Measurements from ENCODE around the gene LZTS3.
"Not testable (repeated sequence)": the region's sequence is repeated elsewhere in the genome, so short reads cannot be mapped to it uniquely, and the experiment has no call there.

LZTS3 gene

DNA sequence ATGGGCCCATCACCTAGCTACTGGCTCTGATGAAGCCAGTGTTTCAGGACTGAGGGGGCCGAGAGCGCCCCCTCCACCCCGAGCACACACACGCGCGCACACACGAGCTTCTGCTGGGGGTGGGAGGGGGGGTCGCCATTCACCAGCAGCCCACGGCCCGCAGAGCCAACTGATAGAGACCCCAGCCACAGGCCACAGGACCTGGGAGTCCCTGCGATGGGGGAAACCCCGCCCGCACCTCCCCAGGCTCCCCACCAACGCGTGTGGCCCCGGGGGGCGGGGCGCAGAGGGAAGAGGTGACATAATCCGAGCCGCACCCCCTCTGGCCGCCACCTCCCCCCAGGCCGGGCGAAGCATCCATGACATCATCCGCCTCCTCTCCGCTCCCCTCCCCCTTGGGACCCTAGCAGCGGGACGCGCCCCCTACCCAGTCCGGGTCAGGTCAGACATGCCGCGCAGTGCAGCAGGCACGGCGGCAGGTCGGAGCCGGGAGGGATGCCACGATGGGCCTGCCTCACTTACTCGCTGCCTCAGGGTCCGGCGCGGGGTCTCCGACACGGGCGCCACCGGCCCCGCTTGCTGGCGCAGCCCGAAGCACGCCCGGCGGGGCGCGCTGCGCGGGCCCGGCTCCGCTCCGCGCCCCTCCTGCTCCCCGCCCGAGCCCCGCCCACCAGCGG lies at the start of gene LZTS3:
Gene LZTS3, minus strand, starts transcription at position 617 of the 677 bp plus-strand sequence. CDS start 6,386 bp downstream, outside the sequence.
- no peak for DNase-seq (ENCODE audit: low read depth, low spot score)

DNA sequence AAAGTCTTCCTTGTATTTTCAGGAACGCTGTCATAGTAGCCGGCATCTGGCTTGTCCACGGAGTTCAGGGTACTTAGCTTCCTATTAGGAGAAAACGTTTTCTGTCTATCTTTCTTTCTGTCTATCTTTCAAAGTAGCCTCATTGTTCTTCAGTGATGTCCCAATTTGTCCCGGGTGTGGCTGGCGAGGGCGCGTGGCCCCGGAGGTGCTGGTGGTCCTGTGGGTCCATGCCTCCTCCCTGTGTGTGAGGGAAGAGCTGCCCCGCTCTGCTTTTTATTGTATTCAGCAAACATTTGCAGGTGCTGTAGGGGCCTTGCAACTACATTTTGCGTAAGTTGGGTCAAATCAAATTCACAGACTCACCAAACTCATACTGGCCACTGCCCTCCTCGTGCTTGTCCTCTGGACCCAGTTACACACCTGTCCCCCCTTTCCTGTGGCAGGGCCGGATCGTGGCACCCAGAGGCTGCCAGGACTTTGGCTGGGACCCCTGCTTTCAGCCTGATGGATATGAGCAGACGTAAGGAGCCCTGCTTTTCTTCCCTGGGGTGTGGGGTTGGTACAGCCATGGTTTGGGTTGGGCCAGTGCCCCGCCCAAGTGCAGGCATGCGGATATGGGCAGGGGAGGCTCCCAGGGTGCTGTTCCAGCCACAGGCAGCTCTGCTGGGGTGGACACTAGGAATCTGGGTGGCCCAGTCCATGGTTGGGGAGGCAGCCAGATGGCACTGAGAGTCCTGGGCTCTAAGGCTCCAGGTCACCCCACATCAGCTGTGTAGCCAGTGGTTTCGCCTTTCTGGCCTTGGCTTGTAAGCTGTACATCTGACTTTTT lies 48.3 kb upstream of the LZTS3 start:
- no peak for DNase-seq (ENCODE audit: low read depth, low spot score)

DNA sequence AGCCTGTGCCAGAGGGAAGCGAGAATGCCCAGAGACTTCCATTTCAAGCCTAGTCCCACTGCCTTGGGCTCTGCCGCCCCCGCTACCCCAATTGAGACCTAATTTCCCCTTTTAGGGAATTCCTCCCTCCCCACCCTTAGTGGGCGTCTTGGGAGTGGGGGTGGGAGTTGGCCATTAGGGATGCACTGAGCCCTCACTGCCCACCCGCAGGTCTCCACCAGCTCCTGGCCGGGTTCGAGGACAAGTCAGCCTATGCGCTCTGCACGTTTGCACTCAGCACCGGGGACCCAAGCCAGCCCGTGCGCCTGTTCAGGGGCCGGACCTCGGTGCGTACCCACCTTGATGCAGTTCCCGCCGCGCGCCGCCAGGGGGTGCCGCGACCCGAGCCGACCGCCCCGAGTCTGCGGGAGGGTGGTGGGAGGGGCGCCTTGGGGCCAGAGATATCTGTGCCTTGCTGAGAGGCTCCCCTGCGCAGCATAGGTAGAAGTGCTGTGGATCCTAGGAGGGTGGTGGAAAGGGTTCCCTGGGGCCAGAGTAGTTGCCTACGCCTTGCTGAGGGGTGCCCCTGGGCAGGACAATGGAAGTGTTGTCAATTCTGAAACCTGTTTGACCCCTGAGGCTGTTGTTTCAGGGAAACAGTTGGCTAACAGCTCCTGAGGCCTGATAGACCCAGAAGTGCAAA lies 45.1 kb upstream of the LZTS3 start:
- DNase-seq (ENCODE audit: low read depth, low spot score), result no peak

DNA sequence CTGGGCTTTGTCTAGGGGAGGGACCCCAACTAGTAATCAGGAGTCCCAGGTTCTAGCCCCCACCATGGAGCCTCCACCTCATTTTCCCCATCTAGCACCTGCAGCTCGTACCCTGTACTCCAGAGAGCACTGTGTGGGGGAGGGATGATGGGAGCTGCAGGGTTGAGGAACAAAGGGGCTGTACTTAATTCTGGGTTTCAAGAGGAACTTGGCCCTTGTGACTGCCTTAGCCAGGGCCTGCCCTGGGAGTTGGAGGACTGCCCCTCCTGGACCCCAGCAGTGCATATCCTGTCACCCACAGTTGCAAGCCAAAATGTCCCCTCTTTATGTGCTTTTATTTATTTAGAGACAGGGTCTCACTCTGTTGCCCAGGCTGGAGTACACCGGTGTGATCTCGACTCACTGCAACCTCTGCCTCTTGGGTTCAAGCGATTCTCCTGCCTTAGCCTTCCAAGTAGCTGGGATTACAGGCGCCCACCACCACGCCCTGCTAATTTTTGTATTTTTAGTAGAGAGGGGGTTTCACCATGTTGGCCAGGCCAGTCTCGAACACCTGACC lies 42.1 kb upstream of the LZTS3 start:
- DNase-seq (ENCODE audit: low read depth, low spot score), result not testable (repeated sequence)

DNA sequence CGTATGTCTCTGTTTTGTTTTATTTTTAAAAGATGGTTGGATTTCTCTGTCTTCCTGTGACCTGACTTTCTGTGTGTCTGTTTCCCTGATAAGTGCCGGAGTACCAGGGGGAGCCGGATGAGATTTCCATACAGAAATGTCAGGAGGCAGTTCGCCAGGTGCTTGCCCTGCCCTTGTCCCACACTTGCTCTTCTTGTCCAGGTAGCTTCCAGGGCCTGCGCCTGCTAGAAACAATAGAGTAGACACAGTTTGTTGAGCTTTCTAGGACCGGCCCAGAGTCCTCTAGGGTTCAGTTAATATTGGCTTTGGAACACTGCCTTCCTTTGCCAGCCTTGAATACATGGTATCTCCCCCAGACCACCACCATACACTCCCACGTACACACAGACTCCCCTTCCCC lies 39.9 kb upstream of the LZTS3 start:
- no peak for DNase-seq (ENCODE audit: low read depth, low spot score)

DNA sequence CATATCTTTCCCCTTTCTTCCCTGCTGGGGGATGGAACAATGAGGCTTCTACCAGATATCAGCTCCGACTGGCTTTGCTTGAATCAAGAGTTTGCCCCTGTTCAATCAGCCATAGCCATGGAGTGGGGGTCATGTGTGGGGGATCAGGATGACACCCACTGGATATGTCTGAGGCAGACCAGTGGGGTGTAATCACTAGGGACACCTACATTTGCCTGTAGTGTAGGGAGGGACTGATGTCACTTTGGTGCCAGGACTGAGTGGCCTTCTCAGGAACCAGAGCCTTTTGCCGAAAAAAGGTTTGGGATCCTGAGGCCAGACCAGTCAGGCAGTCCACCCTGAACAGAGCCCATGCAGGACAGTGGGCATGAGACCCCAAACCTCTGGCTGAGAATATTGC lies 37.0 kb upstream of the LZTS3 start:
- no peak for DNase-seq (ENCODE audit: low read depth, low spot score)

DNA sequence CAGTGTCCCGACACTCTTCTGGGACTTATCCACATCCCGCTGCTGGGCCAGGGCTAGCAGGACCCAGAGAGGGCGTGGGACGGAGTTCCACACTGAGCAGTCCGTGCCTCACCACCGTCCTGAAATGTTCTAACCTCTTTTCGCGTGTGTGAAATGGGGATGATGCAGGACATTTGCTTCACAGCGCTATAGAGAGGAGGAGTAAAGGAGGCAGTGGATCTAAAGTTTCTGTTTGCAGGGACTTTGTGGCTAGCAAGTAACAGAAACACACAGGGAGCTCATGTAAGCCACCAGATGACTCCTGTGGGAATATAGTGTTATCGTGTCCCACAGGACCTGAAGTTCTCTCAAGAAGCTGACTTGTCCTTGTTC lies 36.6 kb upstream of the LZTS3 start:
- no peak for DNase-seq (ENCODE audit: low read depth, low spot score)

DNA sequence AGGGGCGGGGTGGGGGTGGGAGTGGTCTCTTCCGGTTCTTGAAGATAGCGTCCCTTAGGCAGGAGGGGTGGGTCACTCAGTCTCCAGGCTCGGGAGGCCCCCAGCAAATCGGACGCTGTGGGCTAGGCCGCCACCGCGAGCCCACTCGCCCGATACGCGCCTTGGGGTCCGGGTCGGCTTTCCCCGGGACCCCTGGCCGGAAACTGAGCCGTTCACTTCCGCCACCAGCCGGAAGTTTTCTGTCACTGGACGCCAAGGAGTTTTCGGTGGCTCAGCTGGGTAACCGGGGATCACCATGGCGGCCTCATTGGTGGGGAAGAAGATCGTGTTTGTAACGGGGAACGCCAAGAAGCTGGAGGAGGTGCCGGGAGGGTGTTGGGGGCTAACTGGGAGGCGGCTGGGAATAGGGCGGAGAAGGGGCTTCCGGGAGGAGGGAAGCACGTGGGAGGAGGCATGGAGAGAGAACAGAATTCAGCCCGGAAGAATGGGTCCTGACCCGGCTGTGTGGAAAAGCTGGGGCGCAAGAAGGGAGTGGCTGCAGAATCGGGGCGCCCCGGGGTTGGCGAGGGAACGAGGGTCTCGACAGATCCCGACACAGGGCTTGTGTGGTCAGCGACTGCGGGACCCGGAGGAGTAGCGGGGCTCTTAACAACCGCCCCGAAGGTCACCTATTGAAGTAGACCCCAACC lies 36.1 kb upstream of the LZTS3 start, which contains the start of gene ITPA:
Gene ITPA, plus strand, starts transcription at position 242 of the 689 bp plus-strand sequence. Its CDS starts 54 bp downstream, at position 296.
- no peak for DNase-seq (ENCODE audit: low read depth, low spot score)

DNA sequence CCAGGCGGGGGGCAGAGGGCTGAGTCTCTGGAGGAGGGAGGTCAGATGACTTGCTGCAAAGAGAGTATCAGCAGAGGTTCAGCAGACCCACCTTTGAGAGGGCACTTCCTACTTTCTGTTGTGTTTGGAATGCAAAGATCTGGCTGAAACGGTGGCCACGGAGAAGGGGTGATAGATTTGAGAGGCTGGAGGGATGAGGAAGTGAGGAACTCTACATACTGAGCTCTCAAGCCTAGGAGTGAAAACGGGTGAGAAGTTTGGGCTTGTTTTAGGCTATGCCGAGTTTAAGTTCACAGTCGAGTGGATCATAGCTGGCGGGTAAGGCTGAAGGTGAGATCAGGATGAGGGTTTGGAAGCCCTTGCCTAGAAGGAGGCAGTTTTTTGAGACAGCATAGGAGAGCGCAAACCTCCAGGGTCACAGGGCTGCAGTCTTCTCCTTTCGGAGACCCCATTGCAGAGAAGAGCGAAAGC lies 35.5 kb upstream of the LZTS3 start:
- DNase-seq (ENCODE audit: low read depth, low spot score), result no peak

DNA sequence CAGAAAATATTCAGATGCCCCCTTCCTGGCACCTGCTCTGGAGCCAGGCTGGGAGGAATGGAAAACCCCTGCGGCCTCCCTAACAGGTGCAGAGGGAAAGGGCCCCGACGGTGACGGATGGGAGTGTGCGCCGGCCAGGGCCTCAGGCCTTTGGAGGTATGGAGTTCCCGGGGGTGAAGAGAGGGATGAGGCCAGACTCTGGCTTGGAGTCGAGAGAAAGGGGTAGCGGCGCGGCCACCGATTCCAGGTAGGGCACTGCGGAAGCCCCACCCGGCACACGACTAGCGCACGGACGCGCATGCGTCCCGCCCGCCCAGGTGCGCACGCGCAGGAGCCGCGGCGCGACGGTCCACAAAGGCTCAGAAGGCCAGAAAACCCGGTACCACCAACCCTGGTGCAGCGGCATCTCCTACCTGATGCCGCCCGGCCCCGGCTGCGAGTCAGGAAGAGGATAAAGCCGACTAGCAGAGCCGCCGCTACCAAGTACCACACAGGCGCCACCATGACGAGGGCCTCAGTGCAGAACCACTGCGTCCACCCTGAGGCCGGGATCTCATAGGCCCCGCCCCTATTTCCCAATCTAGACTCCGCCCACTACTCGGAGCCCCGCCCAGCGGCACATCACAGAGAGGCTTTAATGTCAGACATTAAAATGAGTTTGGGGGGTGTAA lies 30.9 kb upstream of the LZTS3 start, which contains the start of gene DDRGK1:
Gene DDRGK1, minus strand, starts transcription at position 559 of the 671 bp plus-strand sequence. Its CDS starts 55 bp downstream, at position 504.
- peak; percentile 45 for DNase-seq (ENCODE audit: low read depth, low spot score)

DNA sequence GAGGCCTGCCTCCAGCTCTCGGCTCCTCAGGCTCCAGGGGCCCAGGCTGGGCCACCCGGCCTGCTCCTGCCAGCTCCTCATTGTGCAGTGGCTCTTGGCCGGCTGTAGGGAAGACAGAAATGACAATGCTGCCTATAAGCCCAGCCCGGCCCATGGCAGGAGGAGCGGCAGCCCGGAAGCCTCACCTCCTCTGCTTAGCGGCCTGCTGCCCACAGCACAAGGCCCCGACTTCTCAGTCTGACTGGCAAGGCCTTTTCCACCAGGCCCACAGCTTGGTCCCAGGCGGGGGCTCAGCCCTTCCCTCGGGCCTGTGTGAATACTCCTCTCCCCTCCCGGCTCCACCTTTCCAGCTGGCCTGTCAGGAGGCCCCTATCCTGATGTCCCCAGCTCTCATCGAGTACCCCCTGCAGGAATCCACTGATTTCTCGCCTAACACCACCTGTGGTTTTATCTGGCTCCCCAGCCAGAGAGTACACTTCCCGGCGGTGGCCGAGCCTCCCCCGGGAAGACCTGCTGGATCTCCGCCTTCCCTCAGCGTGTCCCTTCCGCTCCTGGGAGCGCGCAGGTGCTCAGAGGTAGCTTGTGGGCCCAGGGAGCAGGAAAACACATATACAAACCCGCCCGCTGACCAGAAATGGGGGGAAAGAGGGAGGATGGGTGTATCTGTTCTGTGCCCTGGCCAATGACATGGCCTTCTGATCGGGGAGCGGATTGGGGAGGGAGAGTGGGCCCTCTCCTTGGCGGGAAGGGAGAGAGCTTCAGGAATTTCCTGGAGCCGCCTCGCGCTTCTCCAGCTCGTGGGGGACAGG lies 30.2 kb upstream of the LZTS3 start:
- DNase-seq (ENCODE audit: low read depth, low spot score), result no peak

DNA sequence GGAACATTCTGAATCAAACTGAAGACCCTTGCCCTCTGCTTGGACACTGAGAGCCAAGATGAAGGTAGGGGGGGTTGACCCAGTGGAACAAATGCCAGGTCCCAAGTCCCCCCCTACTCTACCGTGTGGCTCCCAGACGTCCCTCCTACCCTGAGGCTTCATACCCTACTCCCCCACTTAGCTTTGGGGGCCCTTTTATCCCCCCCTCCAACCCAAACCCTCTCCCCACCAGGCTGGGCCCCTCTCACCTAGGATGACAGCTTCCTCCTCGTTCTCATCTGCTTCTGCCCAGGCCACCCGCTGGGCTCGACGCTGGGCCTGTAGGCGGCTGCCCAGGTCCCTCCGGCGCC lies 29.6 kb upstream of the LZTS3 start:
- no peak for DNase-seq (ENCODE audit: low read depth, low spot score)

DNA sequence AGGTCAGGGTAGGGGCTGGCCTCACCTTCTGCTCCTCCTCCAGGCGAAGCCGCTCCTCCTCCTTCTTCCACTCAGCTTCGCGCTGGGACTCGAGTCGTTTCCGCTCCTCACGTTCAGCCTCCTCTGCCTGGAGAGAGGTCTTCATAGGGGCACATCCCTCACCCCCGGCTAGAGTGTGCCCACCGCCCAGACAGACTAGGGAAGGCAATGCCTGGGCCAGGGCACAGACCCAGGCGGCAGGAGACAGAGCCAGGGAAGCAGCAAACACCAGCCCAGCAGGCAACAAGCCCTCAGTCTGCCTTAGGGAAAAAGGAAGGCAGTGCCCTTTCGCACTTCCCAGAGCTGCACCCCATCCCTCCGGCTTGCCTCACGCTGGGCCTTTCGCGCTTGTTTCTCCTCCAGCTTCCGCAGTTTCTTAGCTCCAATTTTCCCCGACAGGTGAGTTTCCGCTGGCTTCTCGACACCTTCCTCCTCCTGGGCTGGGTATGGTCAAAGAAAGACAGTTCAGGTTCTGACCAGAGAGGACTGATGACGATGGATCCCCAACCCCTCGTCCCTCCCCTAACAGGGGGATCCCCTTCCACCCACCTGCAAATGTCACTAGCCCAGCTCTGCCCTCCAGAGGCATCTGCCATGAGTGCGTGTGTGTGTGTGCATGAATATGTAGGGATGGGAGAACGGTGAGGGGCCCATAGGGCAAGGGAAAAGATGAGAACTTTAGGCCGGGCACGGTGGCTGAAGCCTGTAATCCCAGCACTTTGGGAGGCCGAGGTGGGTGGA lies 26.8 kb upstream of the LZTS3 start:
- DNase-seq (ENCODE audit: low read depth, low spot score), result no peak

DNA sequence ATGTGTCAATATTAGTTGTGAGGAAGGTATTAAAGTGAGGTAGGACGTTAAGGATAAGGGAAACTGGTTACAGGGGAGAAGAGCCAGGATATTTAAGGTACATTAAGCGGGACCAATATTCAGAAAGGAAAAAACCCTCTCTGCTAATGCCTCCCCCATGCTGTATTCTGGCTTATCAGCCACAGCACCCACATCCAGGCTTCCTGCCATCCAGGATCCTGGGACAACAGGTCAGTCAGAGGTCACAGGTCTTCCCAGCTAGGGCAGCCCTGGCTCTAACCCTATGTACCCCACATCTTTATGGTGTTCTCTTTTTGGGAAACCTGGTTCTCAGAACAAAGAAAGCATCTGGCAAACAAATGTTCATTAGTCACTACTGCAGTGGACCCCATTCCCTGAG lies 25.9 kb upstream of the LZTS3 start:
- DNase-seq (ENCODE audit: low read depth, low spot score), result no peak

DNA sequence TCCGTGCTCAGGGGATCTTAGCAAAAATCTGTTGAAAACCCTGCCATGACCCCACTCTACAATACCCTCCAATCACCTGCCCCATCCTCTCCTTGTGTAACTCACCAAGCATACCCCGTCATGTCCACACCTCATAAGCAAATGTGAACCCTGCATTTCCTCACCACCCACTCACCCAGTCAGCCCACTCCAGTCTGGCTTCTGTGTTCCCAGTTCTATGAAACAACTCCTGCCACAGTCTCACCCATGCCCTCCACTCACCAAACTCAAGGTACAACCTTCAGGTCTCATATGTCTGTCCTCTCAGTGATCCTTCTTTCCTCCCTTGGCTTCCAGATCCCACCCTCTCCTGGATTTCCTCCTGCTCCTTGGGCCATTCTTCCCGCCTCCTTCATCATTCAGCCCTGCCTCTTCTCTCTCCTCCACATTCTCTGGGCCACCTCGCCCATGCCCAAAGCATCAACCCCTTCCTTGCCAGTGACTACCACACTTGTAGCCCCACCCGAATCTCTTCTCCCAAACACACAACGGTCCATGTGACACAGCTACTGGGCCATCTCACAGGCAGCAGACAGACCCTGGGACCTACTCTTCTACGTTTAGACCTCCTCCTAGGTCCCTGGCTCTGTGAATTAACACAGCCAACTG lies 22.4 kb upstream of the LZTS3 start:
- no peak for DNase-seq (ENCODE audit: low read depth, low spot score)

DNA sequence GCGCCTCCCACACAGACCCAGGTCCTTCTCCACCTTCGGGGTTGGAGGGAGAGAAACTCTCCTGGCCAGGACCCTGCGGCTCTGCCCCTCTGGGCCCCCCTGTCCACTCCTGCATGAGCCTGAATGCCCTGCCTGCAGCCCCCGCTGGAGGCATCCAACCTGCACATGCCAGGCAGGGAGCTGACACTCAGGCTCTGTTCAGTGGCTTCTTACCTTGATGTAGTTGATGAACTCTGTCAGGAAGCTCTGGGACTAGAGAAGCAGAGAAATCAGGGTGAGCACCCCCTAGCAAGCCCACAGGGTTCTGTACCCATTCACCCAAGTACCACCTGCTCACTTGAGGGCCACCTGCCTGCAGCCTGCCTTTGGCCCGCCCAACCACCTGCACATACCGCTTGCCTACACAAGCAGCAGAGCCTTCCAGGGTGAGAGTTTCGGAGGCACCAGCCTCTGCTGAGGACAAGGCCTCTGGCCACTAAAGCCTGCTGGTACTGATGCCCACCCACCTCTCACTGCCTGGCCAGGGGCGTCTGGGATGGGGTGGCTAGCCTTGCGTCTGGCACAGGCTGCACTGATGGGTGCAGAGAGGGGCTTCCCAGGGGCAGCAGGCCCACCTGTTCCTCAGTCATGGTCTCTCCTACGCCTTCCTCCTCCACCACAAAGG lies 21.4 kb upstream of the LZTS3 start:
- no peak for DNase-seq (ENCODE audit: low read depth, low spot score)

DNA sequence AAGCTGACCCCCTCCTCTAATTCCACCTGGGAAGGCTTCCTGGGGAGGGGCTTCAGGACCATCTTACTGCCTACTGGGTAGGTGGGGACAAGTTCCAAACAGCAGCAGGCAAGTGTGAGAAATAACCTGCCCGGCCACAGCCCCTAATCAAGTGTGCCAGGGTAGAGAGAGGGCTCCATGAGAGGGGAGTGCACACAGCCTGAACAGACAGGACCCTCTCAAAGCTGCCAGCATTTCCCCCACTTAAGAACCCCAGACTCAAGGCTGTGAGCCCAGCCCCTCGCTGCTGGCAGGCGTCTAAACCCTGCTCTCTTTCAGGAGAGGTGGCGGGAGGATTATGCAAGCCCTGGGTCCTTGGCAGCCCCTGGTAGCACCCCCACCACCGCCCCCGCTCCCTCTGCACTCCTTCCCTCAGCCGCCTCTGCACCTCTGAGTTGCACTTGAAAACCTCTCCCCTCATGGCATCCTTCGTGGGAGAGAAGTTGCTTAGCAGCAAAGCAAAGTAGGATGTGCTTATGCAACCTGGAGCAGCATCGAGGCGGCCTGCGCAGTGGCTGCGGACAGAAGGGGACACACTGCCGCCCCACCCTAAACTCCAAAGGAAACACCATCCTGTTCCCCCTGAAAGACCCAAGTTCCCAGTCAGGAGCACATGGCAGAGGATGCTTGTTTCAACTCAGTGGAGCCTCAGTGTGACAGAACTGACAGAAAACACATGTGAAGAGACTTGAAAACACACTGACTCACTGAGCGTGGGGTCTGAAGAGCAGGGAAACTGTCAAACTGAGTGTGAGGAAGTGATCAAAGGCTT lies 20.7 kb upstream of the LZTS3 start:
- DNase-seq (ENCODE audit: low read depth, low spot score), result no peak
